Measurements from ENCODE around the gene TF.

TF gene

GRCh38 chr3:133836497-133837158 is 90.4 kb downstream of the TF start:
- DNase-seq (no peak), ATAC-seq (no peak)

DNA sequence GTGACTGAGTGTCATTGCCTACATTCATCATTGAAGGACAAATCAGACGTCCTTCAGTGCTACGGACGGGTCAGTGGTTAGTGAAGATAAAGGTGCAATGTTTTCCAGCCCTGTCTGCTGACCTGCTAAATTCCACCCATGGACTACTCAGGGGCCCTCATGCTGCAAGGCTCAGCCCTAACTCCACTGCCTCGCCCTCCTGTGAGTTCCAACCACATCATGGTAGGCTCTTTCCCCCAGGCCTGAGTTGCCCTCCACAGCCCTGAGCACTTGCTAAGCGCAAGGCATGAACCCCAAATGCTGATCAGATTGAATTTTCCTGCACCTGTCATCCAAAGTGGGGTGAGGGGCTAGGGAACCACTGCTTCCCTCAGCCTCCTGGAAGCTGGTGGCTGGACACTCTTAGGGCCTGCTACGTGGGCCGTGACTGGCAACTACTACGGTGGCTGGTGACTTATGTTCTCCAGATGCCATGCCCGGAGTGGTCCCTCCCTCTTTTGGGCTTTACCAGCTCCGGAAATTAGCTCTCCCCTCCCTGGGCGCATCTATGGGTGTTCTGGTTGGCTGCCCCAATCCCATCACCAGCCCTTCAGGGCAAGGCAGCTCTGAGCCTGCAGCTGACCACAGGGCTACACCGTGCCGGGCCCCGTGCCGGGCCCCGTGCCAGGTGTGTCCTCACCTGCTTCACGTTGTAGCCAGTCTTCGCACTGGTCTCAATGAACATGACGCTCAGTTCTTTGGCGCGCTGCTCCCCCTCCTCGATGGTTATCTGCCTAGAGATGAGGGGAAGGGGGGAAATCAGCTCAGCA is 91.5 kb downstream of the TF start:
- no peak for DNase-seq
- ATAC-seq, result no peak

GRCh38 chr3:133838296-133838789 is 92.2 kb downstream of the TF start:
- ATAC-seq (no peak), DNase-seq (no peak)

DNA sequence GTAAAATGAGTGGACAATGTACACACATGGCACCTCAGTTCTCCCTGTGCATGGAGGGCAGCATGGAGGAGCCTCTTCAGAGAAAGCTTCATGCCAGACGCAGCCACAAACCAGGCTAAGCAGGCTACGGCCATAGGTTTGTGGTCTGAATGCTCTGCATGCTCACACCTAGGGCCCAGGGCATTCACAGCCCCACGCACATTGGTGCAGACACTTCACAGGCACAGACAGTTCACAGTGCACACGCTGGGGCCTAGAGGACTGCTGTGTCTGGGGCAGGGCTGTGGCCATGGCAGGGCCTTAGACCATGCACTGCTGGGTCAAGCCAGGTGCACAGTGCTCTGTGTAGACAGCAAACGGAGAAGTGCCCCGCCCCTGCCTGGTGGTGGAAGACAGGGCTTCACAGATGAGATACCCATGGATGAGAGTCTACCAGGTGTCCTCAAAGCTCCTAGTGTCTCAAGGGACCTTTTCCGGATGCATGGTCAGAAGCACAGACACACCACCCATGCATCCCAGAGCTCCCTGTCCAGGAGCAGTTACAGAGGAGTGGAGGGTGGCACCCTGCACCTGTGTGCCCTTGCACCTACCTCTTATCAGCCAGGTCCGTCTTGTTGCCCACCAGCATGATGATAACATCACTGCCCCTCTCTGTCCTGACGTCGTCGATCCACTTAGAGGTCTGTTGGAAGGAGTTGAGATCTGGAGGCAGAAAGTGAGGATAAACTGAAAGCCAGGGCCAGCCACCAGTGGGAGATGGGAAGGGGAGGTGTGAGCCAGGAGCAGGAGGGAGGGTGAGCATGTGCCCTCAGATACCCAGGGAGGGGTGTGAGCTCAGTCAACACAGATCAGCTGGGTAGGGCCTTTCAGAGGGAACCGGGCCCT is 93.0 kb downstream of the TF start:
- no peak for DNase-seq
- ATAC-seq, result no peak

DNA sequence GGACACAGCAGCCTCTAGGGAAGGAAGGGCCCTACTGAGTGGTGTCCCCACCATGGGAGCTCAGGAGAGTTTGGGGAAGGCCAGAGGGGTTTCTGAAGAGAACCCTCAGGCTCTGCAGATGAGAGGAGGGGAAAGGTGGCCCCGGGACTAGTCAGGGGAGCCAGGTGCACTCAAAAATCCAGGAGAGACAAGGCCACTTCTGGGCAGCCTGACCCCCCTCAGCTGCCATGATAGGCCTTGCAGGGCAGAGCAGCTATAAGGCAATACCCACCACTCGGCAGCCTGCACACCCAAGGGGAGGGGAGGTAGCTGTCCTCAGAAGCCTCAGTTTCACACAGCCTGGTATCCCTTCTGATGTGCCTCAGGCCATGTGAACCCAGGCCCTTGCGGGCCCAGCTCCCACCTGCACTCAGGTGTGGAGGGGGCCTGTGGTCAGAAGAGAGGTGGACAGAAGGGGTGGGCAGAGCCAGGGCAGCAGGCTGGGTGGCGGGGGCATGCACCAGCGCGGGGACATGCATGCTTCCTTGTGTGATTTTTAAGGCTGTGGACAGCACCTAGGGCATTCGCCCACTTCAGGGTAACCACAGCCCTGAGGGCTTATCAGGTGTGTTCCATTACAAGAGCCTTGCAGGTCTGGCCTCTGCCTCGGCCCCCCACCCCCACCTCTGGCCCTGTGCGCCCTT is 94.0 kb downstream of the TF start:
- ATAC-seq (no peak), DNase-seq (no peak)

GRCh38 chr3:133840767-133841166 is 94.6 kb downstream of the TF start:
- ATAC-seq, result no peak
- no peak for DNase-seq

- DNase-seq, result no peak
- no peak for ATAC-seq
Observed at GRCh38 chr3:133841196-133841595, 95.0 kb downstream of the TF start.

DNA sequence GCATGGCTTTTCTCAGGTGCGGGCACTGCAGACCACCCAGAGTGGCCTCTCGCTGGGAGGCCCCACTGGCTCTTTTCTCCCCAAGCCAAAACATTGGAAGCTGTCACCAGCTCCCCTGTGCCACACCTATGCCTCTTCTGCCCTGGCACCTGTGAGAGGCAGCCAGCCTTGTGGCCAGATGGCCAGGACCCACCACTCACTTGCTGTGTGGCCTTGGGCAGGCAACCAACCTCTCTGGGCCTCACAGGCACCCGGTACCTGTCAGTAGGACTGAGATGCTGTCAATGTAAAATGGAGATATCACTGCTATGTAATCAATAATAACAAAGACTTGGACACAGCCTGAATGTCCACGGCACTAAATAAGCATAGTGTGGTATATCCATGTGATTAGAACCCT is 96.0 kb downstream of the TF start:
- ATAC-seq (no peak), DNase-seq (no peak)

- ATAC-seq, result no peak
- DNase-seq, result no peak
Observed at GRCh38 chr3:133843634-133844033, 97.4 kb downstream of the TF start.

- DNase-seq, result no peak
- ATAC-seq, result no peak
Observed at GRCh38 chr3:133845127-133845526, 98.9 kb downstream of the TF start.
